A673 (cell line): ENCODE data around the gene ADGRL2. TPM values are rescaled to one million over a fixed set of nuclear protein-coding genes. Genes with fewer than 3 reads are reported as not detected.

Source experiments
- BruUV-seq: library from RNA; stranded (reverse); fragments of 400-500 nt; replicated peaks from 2 replicates; lab custom pipeline; 2021; lab: Mats Ljungman, UMichigan
- CTCF ChIA-PET: fragments of 300-600 bp; sonication (Branson Sonifier 250); formaldehyde crosslinking; loops from one replicate; lab custom pipeline; 2022; ENCODE audit warnings: antibody characterized with exemption; lab: Charles Lee
- POLR2A ChIA-PET: fragments of 300-600 bp; sonication (Branson Sonifier 250); formaldehyde crosslinking; loops from one replicate; lab custom pipeline; 2022; ENCODE audit warnings: antibody characterized with exemption; ENCODE audit not compliant: low non-redundant PET; lab: Charles Lee
- DNase-seq: peaks from one replicate; pipeline ENCODE4 v3.0.0-alpha.2; 2015; ENCODE audit warnings: low spot score
- H3K27ac ChIP-seq: fragments of 200-600 bp; sonication (generic); 2 replicates; pipeline ENCODE4 v1.5.1; 2016; ENCODE audit warnings: mixed run types, low read depth, mild to moderate bottlenecking, mixed read lengths, antibody characterized with exemption, low read length; ENCODE audit not compliant: poor library complexity, severe bottlenecking
- H3K27me3 ChIP-seq: fragments of 200-600 bp; sonication (generic); replicated peaks from 2 replicates; pipeline ENCODE4 v1.6.1; 2017; ENCODE audit warnings: mixed run types, low read depth, mild to moderate bottlenecking, mixed read lengths, antibody characterized with exemption, low read length; ENCODE audit not compliant: insufficient read depth, poor library complexity
- H3K36me3 ChIP-seq: fragments of 200-600 bp; sonication (generic); 2 replicates; pipeline ENCODE4 v1.6.1; 2016; ENCODE audit warnings: mixed run types, mild to moderate bottlenecking, mixed read lengths, antibody characterized with exemption, low read length; ENCODE audit not compliant: insufficient read depth, poor library complexity, severe bottlenecking
- H3K4me1 ChIP-seq: fragments of 200-600 bp; sonication (generic); 2 replicates; pipeline ENCODE4 v1.6.1; 2017; ENCODE audit warnings: mixed run types, mild to moderate bottlenecking, mixed read lengths, antibody characterized with exemption, low read length; ENCODE audit not compliant: insufficient read depth, poor library complexity, severe bottlenecking
- H3K4me3 ChIP-seq: fragments of 200-600 bp; sonication (generic); 2 replicates; pipeline ENCODE4 v1.5.1; 2016; ENCODE audit warnings: low read depth, mixed run types, mild to moderate bottlenecking, mixed read lengths, low read length; ENCODE audit not compliant: poor library complexity, severe bottlenecking
- H3K9me3 ChIP-seq: fragments of 200-600 bp; sonication (generic); 2 replicates; pipeline ENCODE4 v1.6.1; 2016; ENCODE audit warnings: mixed run types, low read depth, mild to moderate bottlenecking, mixed read lengths, antibody characterized with exemption, low read length; ENCODE audit not compliant: poor library complexity, severe bottlenecking
- CTCF ChIP-seq: fragments of 300-800, 200-600 bp; sonication (generic); conservative IDR thresholded peaks from 2 replicates; pipeline ENCODE4 v1.5.1; 2017; ENCODE audit warnings: low read depth, mild to moderate bottlenecking, antibody characterized with exemption, low read length, moderate library complexity, mixed read lengths
- EZH2 ChIP-seq: fragments of 200-600 bp; sonication (generic); IDR thresholded peaks from 2 replicates; pipeline ENCODE4 v1.6.1; 2017; ENCODE audit warnings: borderline replicate concordance, low read depth, mild to moderate bottlenecking, mixed read lengths, antibody characterized with exemption, low read length; ENCODE audit not compliant: poor library complexity, severe bottlenecking
- intact Hi-C: fragments of 100-400 bp; cut with micrococcal nuclease; formaldehyde crosslinking; loops from one replicate; pipeline ENCODE4 v1.10.0; 2022; ENCODE audit not compliant: unreplicated experiment
- total RNA-seq: library from RNA; stranded (reverse); gene quantifications from 2 replicates; pipeline ENCODE4 v1.2.3, GENCODE V29; 2021

The ADGRL2 gene
- total RNA-seq, 1 experiment from 2014 or later, result 1.5 TPM

- H3K36me3 ChIP-seq, result no peaks in the 10 kb centered on the region
- BruUV-seq, result no TSS peak
- intact Hi-C loops, result no loop called here
- POLR2A ChIA-PET, result no interaction called here
- CTCF ChIA-PET, result no interaction called here
- no peaks in the 10 kb centered on the region for H3K4me1 ChIP-seq
- H3K4me3 ChIP-seq, result no peak overlapping the region
- no peak overlapping the region for H3K27ac ChIP-seq
- TF ChIP-seq CTCF (0 out of 2 replicates have a peak, but pooled peaks have one; percentile 20), EZH2 (no peak)
- H3K27me3 ChIP-seq, result peaks cover 13% of the 10 kb centered on the region
- H3K9me3 ChIP-seq, result no peaks in the 10 kb centered on the region
- no peak for DNase-seq
Measured at GRCh38 chr1:82015444-82015843, 214.7 kb downstream of the ADGRL2 start.

- H3K27me3 ChIP-seq, result peaks cover 13% of the 10 kb centered on the region
- POLR2A ChIA-PET, result no interaction called here
- no peak for DNase-seq
- H3K36me3 ChIP-seq, result no peaks in the 10 kb centered on the region
- no peak overlapping the region for H3K27ac ChIP-seq
- CTCF ChIA-PET, result no interaction called here
- H3K4me3 ChIP-seq, result no peak overlapping the region
- BruUV-seq, result no TSS peak
- TF ChIP-seq EZH2 (no peak), CTCF (no peak)
- H3K4me1 ChIP-seq, result no peaks in the 10 kb centered on the region
- intact Hi-C loops, result no loop called here
- no peaks in the 10 kb centered on the region for H3K9me3 ChIP-seq
Measured at GRCh38 chr1:82018319-82018718, 217.6 kb downstream of the ADGRL2 start.

DNA sequence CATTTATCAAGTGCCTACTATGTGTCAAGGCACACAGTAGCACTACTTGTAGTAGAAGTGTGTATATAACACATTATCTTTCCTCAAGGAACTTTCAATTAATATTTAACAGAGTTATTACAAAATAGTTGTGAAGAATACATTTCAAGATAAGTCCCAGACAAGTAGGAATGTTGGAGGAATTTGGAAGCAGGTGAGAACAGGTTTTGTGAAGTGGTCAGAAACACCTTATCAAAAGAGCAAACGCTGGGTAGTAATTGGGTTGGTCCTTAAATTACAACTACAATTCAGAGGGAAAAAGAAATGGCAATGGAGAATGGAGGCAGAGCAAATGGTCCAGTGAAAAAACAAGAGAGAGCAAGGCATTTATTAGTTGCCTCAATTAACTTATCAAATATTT, 218.8 kb downstream of the ADGRL2 start:
- H3K36me3 ChIP-seq, result no peaks in the 10 kb centered on the region
- no TSS peak for BruUV-seq
- H3K27ac ChIP-seq, result no peak overlapping the region
- no peaks in the 10 kb centered on the region for H3K9me3 ChIP-seq
- intact Hi-C loops, result no loop called here
- CTCF ChIA-PET, result no interaction called here
- no peak for DNase-seq
- peaks cover 13% of the 10 kb centered on the region for H3K27me3 ChIP-seq
- no peaks in the 10 kb centered on the region for H3K4me1 ChIP-seq
- H3K4me3 ChIP-seq, result no peak overlapping the region
- POLR2A ChIA-PET, result no interaction called here
- no peak for TF ChIP-seq EZH2

DNA sequence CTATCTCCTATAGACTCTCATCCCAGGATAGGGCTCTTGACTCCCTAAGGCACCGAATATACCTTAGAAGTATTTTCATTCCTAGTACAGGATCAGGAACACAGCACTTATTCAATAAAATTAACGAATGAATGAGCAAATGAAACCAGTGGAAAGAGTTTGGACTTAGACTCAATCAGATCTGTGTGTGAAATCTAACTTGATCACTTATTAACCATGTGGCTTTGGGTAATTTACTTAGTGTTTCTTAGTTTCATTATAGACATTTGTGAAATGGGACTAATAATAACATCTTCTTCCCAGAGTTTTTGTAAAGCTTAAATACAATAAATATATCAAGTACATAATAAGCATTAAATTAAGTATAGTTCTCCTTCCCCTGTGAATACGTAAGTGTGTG, 230.1 kb downstream of the ADGRL2 start:
- ChIA-PET POLR2A (no interaction called here), CTCF (no interaction called here)
- BruUV-seq, result no TSS peak
- Histone ChIP-seq H3K9me3 (no peaks in the 10 kb centered on the region), H3K36me3 (no peaks in the 10 kb centered on the region), H3K4me1 (no peaks in the 10 kb centered on the region), H3K27me3 (no peaks in the 10 kb centered on the region), H3K27ac (no peak overlapping the region), H3K4me3 (no peak overlapping the region)
- intact Hi-C loops, result no loop called here
- DNase-seq, result no peak
- TF ChIP-seq EZH2, result no peak
- TF ChIP-seq CTCF, result no peak
